HG03139 (cell line): ENCODE results near the gene RPP25L.
"Not testable (repeated sequence)": the region's sequence is repeated elsewhere in the genome, so short reads cannot be mapped to it uniquely, and the experiment has no call there.

Experiments used
- ATAC-seq: cut with Tn5 transposase; IDR thresholded peaks from one replicate; pipeline ENCODE4 v1.9.1; 2021; ENCODE audit not compliant: unreplicated experiment

The RPP25L gene

GRCh38 chr9:34611811-34612787 lies at the start of gene RPP25L:
RPP25L (minus strand) TSS chr9:34612097; CDS start chr9:34611296, 801 bp downstream.
- ATAC-seq: peak; percentile 72

GRCh38 chr9:34659592-34660253 lies 47.8 kb upstream of the RPP25L start:
- ATAC-seq: no peak

GRCh38 chr9:34658461-34658860 lies 46.6 kb upstream of the RPP25L start:
- no peak for ATAC-seq

- no peak for ATAC-seq
Observed at GRCh38 chr9:34656992-34657391, 45.1 kb upstream of the RPP25L start.

- no peak for ATAC-seq
Observed at GRCh38 chr9:34655394-34655793, 43.5 kb upstream of the RPP25L start.

GRCh38 chr9:34654323-34655051 lies 42.6 kb upstream of the RPP25L start:
- ATAC-seq: no peak

- ATAC-seq: no peak
Observed at GRCh38 chr9:34653151-34654072, 41.5 kb upstream of the RPP25L start.

- no peak for ATAC-seq
Observed at GRCh38 chr9:34652602-34653000, 40.7 kb upstream of the RPP25L start.

GRCh38 chr9:34651876-34652601 lies 40.1 kb upstream of the RPP25L start, which contains the start of gene IL11RA:
IL11RA (plus strand) TSS chr9:34652185; CDS start chr9:34655218, 3,033 bp downstream.
- ATAC-seq: no peak

GRCh38 chr9:34651321-34651720 lies 39.4 kb upstream of the RPP25L start:
- ATAC-seq: no peak

GRCh38 chr9:34650816-34651215 lies 38.9 kb upstream of the RPP25L start:
- no peak for ATAC-seq

GRCh38 chr9:34648673-34649072 lies 36.8 kb upstream of the RPP25L start:
- ATAC-seq: no peak

GRCh38 chr9:34647651-34648050 lies 35.8 kb upstream of the RPP25L start:
- no peak for ATAC-seq

- ATAC-seq: no peak
Observed at GRCh38 chr9:34647084-34647403, 35.1 kb upstream of the RPP25L start.

GRCh38 chr9:34646211-34647083 lies 34.5 kb upstream of the RPP25L start, which contains the start of gene GALT:
GALT (plus strand) TSS chr9:34646675; CDS start chr9:34646705, 30 bp downstream.
- ATAC-seq: peak; percentile 80

- ATAC-seq: no peak
Observed at GRCh38 chr9:34644766-34645314, 32.9 kb upstream of the RPP25L start.

- no peak for ATAC-seq
Observed at GRCh38 chr9:34642679-34643078, 30.8 kb upstream of the RPP25L start.

- ATAC-seq: not testable (repeated sequence)
Observed at GRCh38 chr9:34639322-34639721, 27.4 kb upstream of the RPP25L start.
